HG02623 (cell line): ENCODE results near the gene ANOS1.

ENCODE experiments used
- ATAC-seq: cut with Tn5 transposase; IDR thresholded peaks from one replicate; pipeline ENCODE4 v1.9.1; 2021; ENCODE audit warnings: moderate library complexity; ENCODE audit not compliant: unreplicated experiment

The ANOS1 gene

DNA sequence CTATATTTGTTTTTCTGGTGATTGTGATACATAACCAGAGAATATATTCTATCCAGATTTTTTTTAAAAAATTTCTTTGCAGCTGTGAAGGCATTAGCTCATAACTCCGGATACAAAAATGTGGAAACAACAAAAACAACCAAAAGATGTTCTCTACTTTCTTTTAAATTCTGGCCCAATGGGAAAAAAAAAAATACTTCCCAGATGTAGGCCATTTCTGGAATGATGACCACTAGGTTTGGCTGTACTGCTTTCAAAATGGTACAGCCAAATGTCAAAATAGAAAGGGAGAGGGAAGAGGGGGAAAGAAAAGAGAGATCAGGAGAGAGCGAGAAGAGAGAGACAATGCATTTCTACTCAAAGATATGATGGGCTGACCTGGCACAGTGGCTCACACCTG, 14.6 kb downstream of the ANOS1 start:
- no peak for ATAC-seq

DNA sequence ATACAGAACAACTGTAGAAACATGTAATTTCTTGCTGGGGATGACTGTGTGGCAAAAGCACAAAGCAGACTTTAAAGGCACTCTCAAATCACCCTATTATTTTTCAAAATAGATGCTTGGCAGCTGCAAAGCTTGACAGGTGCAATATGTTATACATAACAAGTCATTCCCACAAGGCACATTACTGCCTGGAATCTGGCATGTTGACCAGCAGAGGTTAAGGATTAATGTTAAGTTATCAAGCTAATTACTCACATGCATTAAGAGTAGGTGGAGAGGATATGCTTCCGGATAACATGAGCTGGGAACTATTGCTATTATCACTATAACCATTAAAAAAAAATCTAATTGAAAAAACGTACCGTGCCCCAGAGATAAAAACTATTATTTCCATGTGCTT, 17.8 kb downstream of the ANOS1 start:
- no peak for ATAC-seq

DNA sequence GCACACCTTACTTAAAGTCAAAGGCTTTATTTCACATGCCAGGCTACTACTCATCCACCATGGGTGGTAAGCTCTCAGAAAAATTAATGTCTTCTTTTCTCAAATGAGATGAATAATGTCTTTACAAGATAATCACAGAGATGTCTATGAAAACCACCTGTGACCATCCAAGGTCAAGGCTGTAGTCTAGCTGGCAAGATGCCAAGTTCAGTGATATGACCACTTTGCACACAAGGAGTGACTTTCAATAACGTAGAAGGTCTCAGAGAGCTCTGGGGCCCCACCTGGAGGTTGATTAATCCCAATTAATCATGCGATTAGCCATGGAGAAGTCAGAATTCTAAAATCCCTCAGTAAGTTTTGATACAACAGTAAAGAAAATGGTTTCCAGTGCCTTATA, 20.5 kb downstream of the ANOS1 start:
- no peak for ATAC-seq

DNA sequence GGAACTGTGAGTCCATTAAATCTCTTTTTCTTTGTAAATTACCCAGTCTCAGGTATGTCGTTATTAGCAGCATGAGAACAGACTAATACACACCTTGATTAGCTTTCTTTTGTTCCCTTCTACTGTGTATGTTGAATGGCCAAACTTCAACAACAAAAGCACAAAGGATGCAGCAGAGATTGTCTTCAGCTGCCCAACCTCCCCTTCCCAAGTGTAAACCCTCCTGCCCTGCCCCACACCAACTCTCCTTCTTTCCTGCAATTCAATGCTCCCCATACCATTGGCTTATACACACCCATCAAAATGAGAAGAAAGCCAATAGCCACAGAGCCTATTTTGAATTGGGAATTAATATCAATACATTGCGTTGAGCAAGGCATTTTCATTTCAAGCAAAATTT, 27.8 kb downstream of the ANOS1 start:
- no peak for ATAC-seq

DNA sequence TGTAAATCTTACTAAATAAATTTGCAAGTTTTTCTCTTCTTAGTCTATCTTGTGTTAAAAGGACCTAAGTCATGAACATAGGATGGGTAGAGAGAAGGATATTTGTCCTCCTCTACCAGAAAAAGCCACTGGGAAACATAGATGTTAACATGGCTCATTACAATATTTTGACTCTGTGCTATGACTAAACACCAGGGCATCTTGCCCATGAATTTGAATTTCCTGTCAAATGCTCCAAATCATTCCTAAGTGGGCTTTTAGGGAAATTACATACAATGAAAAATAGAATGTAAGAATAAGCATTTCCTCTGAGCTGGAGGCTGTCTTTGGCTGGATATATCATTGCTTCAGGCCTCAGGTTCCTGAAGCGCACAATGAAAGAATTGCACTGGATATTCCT, 39.1 kb downstream of the ANOS1 start:
- no peak for ATAC-seq

DNA sequence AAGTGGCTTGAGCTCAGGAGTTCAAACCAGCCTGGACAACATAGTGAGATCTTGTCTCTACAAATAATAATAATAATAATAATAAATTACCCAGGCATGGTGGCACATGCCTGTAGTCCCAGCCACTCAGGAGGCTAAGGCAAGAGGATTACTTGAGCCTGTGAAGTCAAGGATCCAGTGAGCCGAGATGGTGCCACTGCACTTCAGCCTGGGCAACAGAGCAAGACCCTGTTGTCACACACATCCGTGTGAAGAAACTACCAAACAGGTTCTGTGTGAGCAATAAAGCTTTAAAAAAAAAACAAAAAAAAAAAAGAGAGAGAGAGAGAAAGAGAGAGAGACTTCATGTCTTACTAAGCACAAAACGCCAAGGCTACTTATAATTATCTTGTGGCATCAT, 42.5 kb downstream of the ANOS1 start:
- ATAC-seq = no peak

DNA sequence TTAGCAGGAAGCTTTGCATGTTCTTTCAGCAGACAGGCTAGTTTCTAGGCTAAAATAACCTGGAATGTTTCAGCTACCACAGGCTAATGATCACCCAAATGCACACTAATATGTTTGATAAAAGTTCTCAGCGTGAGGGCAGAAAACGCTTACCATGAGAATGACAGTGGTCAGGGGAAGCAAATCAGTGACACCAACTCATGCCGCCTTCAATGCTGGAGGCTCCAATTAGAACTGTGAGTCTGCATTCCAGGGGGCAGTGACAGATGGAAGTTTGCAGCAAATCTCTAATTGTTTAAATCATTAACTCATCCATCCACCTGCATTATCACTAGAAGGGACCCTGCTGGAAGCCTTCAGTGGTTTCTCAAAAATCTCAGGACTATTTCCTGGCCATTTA, 43.2 kb downstream of the ANOS1 start:
- no peak for ATAC-seq

DNA sequence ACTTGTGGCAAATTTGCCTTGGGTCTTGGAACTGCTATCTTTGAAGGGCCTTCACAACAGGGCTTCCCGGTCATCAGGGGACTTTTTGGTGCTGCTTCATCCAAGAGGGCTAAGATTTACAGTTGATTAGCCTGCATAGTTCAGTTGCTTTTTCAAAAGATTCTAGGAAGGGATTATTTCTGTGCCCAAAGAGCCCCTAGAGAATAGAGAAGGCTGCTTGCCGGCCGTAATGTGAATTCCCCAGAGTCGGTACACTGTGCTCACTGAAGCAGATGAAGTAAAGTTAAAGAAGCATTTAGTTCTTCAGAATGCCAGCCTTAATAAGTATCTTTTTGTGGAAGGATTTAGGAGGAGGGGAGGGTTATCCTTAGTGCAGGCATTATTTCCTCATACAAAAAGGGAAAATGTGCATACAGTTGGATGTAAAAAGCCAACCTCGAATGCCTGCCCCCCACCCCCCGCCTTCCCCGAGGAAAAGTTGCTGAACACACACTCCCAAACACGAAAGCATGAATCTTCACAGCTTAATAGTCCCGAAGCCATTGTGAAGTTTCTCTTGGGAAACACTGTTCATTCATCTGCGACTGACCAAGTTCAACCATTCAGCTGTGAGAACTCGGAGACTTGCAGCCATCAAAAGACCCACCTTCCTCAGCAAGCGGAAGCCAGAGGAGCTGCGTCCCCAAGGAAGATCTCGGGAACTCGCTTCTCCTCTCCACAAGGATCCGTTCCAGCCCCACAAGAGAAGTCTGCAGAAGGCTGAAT, 47.6 kb downstream of the ANOS1 start:
- no peak for ATAC-seq

DNA sequence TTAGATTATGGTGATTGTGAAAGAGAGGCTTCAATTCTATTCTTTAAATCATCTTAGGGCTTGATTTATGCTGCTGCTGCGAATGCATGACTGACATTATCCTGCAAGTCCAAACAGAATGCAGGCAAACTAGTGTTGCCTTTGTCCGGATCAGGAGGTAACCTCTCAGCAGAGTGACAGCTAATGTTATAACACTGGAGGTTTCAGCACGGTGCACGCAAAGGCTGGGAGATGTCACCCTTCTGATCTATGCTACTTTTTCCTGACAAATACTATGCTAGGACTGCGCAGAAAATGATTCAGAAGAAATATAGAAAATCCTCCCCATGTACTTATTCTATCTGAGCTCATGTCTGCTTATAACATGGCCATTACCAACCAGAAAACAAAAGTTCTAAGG, 48.2 kb downstream of the ANOS1 start:
- ATAC-seq = no peak

DNA sequence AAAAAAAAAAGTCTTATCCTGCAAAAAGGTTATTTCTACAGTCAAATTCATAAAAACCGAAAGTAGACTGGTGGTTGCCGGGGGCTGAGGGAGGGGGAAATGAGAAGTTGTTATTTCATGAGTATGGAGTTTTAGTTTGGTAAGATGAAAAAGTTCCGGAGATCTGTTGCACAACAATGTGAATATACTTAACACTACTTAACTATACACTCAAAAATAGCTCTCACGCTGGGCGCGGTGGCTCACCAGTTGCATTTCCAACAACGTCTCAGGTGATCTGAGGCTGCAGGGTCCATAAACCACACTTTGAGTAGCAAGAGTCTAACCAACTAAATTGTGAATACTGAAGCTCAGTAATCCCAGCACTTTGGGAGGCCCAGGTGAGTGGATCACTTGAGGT, 52.4 kb downstream of the ANOS1 start:
- no peak for ATAC-seq

DNA sequence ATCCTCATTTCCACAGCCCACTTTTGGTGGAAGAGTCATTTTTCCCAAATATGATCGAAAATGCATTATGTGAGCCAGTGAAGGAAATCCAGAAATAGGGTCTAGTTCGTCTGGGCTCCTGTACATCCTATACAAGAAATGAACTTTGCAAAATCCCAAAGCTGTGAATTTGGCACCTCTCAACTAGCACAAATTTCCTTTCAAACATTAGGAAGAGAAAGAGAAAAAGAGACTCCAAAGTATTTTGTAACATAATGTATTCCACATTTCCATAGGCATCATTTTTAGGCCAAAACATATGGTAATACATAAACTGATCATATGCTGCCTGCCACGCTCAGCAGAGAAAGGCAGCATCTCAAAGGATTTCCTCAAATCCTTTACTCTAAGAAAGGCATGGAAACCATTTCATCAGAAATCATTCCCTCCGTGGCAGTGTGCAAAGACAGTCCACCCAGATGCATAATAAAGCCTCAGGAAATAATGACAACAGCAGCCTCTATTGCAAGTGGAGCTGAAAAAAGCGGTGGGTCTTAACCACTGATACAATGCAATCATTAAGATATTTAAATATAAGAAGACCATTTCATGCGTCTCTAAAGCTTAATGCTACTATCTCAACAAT, 56.8 kb downstream of the ANOS1 start:
- no peak for ATAC-seq

DNA sequence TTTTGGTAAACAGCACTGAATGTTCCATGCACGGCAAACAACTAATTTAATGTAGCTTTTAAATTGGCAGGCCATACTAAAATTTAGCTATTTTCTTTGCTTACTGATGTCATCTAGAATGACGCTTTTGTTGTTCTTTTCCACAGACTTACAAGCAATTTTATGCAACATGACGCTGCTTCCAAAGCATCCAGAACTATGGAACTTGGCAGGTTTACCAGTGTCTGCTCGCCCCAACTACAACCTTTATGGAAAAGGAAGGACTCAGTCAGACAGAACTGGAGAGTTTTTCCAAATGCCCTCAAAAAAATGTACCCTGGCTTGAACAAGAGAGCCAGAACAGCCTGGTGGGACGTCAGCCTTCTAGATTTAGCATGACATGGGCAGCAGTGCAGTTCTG, 58.7 kb downstream of the ANOS1 start:
- no peak for ATAC-seq

DNA sequence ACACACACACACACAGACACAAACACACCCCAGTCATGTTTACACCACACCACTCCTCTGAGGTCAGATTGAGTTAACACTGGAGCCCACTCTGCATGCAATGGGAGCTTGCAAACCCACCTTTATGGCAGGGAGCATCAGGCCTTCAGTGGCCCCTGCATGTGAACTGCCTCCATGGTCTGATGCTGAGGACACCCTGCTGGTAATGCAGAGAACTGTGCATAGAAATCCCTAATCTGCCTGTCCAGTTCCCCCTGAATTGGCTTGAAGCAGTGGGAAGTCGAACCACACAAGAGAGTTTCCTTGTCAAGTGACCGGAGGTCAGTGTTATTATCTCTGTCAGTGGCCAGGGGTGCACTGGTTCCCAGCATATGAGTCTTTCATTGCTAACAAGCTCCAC, 59.8 kb downstream of the ANOS1 start:
- ATAC-seq = no peak

DNA sequence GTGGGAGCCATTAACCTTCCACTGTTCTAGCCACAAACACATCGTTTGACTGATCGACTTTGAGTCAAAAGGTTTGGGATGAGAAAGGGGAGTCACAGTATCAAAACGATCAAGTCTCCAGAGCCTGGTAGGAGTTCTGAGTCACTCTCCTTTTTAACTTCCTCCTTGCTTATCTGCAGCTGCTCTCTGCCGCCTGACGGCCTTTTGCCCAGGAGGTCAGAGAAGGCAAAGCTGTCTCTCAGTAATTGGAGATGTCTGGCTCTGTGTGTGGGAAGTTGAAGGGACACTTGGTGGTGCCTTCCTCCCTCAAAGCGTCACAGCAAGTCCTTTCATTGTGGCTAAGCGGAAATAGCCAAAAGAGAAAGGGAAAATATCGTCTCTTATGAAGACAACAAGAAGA, 63.1 kb downstream of the ANOS1 start:
- no peak for ATAC-seq

DNA sequence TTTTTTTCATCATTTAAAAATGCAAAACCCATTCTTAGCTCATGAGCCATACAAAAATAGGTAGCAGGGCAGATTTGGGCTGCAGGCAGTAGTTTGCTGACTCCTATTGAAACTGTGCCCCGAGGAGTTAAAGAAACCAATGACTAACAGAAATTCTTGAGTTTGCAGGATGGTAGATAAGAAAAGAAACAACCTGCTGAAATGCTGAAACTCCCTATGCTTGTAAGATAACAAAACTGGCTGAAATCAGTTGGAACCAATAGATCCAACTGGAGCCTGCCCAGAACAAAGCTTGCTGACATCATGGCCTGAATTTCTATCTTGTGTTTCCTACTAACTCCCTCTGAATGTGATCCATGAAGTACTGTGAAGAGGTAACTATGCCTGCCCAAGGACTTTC, 68.6 kb downstream of the ANOS1 start:
- ATAC-seq = no peak

DNA sequence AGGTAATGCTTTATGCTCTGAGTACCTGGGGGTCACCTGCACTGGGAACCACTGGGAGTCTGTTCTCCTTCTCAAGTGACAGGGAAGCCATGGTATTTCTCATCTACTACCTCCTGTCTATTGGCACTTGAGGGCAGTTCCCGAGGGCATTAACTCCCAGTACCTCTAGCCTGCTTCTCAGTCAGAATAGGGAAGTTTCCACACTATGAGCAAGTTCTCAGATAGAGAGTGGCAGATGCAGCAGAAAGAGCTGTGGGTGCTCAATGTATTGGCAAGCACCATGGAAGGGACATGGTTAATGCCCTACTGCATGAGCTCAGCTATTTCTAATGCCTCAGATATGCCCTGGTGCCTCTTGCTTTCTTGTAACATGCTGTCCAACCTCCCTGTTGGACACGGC, 74.1 kb downstream of the ANOS1 start:
- ATAC-seq = no peak

DNA sequence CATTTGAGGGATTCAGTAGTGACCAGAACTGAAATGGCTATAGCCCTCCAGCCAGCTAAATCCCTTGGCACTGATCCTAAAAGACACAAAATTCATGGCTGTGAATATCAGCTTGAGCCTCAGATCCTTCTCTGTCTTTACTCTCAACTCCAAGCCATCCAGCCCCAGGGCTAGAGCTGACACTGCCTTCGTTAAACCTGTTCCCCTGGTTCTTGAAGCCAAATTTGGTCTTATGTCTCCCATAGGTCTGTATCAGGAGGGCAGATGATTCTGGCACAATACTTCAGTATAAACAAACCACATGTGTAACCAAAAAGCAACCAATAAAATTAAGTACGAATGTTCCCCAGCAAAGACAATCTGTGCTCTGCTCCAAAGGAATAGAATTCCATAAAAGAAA, 78.0 kb downstream of the ANOS1 start:
- no peak for ATAC-seq

DNA sequence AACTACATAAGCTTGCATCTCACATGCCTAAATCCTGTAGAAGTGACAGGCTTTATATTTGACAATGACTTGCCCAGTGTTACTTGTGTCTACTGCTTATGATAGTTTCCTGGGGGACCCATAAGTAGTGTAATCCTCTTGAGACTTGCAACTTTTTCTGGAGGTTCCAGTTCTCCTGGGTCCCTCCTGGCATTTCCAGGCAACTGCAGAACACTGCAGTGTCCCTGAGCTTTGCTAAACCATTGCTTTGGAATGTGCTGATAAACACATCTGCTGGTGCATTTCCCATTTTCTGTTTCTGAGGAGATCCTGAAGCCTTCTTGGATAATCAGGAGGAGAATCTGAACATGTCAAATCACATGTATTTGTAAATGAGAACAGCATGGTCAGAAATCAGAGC, 82.0 kb downstream of the ANOS1 start:
- no peak for ATAC-seq

DNA sequence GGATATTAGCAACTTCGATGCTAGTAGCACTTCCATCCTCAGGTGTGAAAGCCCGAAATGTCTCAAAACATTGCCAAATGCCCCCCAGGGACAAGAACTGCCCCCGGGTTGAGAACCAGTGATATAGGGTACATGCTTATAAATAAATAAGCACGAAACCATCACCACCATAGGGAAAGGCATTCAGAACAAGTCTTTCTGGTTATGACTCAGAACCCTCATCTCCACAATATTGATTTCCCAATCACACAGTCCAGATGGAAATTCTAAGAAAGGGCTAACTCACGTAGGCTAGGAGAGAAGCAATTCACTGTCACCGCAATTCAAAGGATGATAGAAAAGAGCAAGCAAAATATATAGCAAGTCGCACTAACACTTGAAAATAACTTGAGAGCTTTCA, 84.8 kb downstream of the ANOS1 start:
- no peak for ATAC-seq

DNA sequence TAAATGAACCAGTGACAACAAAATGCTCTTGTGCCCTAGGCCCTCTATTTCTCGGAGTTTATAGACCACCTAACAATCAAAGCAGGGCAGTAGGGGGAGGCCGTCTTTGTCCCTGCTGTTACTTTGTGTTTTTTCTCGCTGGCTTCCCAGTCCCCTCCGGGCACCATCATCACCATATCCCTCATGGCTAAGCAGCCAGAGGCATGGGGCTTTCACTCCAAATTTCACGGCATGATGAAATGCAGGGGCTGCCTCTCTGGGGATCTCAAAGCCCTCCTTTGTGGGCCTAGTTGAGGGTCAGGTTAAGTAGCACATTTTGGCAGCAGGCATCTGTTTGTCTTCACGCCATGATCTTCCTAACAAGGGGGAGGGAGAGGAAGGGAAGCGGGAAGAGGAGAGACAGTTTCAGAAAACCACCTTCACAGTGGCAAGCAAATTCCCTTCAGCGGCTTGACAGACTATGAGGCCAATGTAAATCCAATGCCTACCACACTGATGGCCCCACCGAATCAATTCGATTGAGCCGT, 91.9 kb downstream of the ANOS1 start:
- no peak for ATAC-seq

DNA sequence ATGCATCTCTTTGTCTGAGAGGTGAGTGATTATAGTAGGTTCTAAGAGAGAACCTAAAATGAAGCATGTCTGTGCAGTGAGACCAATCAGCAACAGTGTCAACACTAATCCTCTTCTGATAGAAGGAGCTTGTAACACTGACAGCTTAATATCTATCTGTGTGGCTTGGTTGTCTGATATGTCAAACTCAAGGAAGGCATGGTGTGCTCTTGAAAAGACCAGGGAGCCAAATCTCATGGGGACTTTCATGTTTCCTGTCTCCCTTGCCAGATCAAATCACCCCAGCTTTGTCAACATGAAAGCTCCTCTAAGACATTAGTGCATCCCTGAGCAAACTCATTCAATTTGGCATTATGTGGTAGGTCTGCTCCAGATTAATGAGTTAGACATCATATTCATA, 95.4 kb downstream of the ANOS1 start:
- no peak for ATAC-seq

DNA sequence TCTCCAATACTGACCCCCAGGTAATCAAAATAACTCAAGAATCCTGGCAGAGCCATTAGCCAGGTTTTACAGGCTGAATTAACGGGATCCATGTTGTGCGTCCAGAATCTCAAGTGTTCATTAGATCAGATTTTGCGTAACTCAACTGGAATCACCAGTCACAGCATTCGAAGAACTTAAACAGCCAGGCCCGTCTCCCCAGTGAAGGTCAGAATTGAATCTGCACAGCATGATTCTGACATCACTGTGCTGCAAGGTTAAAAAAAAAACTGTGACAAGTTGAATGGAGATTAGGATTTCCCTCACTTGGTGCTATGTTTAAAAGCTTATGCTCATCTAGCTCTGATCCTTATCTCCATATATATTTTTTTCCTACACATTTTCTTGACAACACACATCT, 96.1 kb downstream of the ANOS1 start:
- no peak for ATAC-seq

DNA sequence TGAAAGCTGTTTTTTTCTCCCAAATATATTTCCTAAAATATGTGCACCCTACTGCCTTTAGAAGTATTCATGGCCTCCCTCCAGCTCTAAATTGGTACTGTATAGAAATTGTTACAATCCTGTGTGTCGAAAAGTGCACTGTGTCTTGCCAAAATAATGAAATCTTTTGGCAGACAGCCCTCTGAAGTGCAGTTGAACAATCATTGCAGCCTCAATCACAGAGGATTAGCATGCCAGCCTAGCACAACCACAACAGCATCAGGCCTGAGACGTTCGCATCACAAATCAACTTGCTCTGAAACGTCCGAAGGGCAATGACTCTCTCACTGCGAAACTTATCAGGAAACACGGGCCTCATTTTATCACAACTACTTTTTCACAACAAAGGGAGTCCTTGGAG, 99.0 kb downstream of the ANOS1 start:
- ATAC-seq = no peak
